HL-60 (cell line): ENCODE measurements around the gene NAP1L4.

Source experiments
- POLR2AphosphoS5 ChIP-seq: IDR thresholded peaks from 2 replicates; pipeline ENCODE4 v1.6.1; 2012; ENCODE audit warnings: low read depth
- SPI1 ChIP-seq: IDR thresholded peaks from 2 replicates; pipeline ENCODE4 v1.6.1; 2012; ENCODE audit warnings: low read depth, mild to moderate bottlenecking, borderline replicate concordance
- TF ChIP-seq, protein P1 (sequence below): IDR thresholded peaks from one replicate; pipeline ENCODE4 v1.5.1; 2011; ENCODE audit warnings: low read length, control low read depth, inconsistent platforms; ENCODE audit not compliant: insufficient read depth
- TF ChIP-seq, protein P2 (sequence below): IDR thresholded peaks from 2 replicates; pipeline ENCODE4 v1.6.1; 2012; ENCODE audit warnings: low read depth; ENCODE audit not compliant: insufficient replicate concordance

- TF ChIP-seq POLR2AphosphoS5 = no peak
- TF ChIP-seq, protein P1, sequence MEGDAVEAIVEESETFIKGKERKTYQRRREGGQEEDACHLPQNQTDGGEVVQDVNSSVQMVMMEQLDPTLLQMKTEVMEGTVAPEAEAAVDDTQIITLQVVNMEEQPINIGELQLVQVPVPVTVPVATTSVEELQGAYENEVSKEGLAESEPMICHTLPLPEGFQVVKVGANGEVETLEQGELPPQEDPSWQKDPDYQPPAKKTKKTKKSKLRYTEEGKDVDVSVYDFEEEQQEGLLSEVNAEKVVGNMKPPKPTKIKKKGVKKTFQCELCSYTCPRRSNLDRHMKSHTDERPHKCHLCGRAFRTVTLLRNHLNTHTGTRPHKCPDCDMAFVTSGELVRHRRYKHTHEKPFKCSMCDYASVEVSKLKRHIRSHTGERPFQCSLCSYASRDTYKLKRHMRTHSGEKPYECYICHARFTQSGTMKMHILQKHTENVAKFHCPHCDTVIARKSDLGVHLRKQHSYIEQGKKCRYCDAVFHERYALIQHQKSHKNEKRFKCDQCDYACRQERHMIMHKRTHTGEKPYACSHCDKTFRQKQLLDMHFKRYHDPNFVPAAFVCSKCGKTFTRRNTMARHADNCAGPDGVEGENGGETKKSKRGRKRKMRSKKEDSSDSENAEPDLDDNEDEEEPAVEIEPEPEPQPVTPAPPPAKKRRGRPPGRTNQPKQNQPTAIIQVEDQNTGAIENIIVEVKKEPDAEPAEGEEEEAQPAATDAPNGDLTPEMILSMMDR = no peak
- TF ChIP-seq, protein P2, sequence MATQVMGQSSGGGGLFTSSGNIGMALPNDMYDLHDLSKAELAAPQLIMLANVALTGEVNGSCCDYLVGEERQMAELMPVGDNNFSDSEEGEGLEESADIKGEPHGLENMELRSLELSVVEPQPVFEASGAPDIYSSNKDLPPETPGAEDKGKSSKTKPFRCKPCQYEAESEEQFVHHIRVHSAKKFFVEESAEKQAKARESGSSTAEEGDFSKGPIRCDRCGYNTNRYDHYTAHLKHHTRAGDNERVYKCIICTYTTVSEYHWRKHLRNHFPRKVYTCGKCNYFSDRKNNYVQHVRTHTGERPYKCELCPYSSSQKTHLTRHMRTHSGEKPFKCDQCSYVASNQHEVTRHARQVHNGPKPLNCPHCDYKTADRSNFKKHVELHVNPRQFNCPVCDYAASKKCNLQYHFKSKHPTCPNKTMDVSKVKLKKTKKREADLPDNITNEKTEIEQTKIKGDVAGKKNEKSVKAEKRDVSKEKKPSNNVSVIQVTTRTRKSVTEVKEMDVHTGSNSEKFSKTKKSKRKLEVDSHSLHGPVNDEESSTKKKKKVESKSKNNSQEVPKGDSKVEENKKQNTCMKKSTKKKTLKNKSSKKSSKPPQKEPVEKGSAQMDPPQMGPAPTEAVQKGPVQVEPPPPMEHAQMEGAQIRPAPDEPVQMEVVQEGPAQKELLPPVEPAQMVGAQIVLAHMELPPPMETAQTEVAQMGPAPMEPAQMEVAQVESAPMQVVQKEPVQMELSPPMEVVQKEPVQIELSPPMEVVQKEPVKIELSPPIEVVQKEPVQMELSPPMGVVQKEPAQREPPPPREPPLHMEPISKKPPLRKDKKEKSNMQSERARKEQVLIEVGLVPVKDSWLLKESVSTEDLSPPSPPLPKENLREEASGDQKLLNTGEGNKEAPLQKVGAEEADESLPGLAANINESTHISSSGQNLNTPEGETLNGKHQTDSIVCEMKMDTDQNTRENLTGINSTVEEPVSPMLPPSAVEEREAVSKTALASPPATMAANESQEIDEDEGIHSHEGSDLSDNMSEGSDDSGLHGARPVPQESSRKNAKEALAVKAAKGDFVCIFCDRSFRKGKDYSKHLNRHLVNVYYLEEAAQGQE = no peak
- TF ChIP-seq SPI1 = no peak
Measured at GRCh38 chr11:2976294-2977063, 15.7 kb downstream of the NAP1L4 start.
